ENCODE measurements around the gene AGK.

GRCh38 chr7:141612861-141613260, 61.7 kb downstream of the AGK start:
- TF ChIP-seq TSHZ2 (CRISPR knock-in tag; IDR thresholded peaks at IDR 0.05) (no peak), TOX (CRISPR knock-in tag; IDR thresholded peaks at IDR 0.05; ENCODE audit: borderline replicate concordance) (no peak), ZC3H10 (CRISPR knock-in tag; IDR thresholded peaks at IDR 0.05) (no peak), CSRNP3 (CRISPR knock-in tag; IDR thresholded peaks at IDR 0.05) (no peak), ZNF70 (CRISPR knock-in tag; IDR thresholded peaks at IDR 0.05) (no peak), GLIS3 (CRISPR knock-in tag; IDR thresholded peaks at IDR 0.05) (no peak), TCF4 (CRISPR knock-in tag; IDR thresholded peaks at IDR 0.05; ENCODE audit: borderline replicate concordance) (no peak), ARNTL (CRISPR knock-in tag; IDR thresholded peaks at IDR 0.05; ENCODE audit: borderline replicate concordance, low read depth) (no peak), ZNF565 (CRISPR knock-in tag; conservative IDR thresholded peaks at IDR 0.05; ENCODE audit: low read depth) (no peak), ESRRG (CRISPR knock-in tag; IDR thresholded peaks at IDR 0.05) (no peak), RARB (CRISPR knock-in tag; IDR thresholded peaks at IDR 0.05) (no peak)

Measured in SK-N-SH treated with all-trans-retinoic acid at 6 μM for 48 hours (cell line).